ENCODE data around the gene DBI. TPM values are rescaled to one million over a fixed set of nuclear protein-coding genes. Genes with fewer than 3 reads are reported as not detected.

The DBI gene
- total and polyA plus RNA-seq, 2 of the 8 experiments (the other 6 are each of a cell fraction or from before 2014, with no cell fraction given) = 180 to 212 TPM

- no peak overlapping the region for H3K9ac ChIP-seq (replicated peaks in 1 of 4; ENCODE audit: extremely low read depth in 1 of 4, low read depth in 3 of 4, low read length in 3 of 4)
- H3K56ac ChIP-seq (replicated peaks; ENCODE audit: insufficient read length, low read depth, low read length) = no peak overlapping the region
- H3K14ac ChIP-seq (ENCODE audit: insufficient read length) = no peak overlapping the region
- H2BK5ac ChIP-seq (ENCODE audit: low read depth, low read length) = no peak overlapping the region
- no peak overlapping the region for H4K5ac ChIP-seq (ENCODE audit: insufficient read length, low read depth, low read length)
- H3K4me1 ChIP-seq (replicated peaks in 1 of 4; ENCODE audit: control insufficient read depth in 3 of 4, insufficient read depth in 4 of 4, low read length in 3 of 4) = no peaks in the 10 kb centered on the region
- FAIRE-seq (no peak), DNase-seq (ENCODE audit: low read depth in 1 of 2, low spot score in 2 of 2) (no peak)
- no peak overlapping the region for H3K18ac ChIP-seq (ENCODE audit: extremely low read depth, low read length)
- H3K79me2 ChIP-seq (ENCODE audit: control insufficient read depth in 1 of 2, insufficient read depth in 2 of 2, low read length in 2 of 2) = no peaks in the 10 kb centered on the region
- H3K9me3 ChIP-seq (ENCODE audit: insufficient read depth in 2 of 2, low read depth in 1 of 2, low read length in 1 of 2) = no peaks in the 10 kb centered on the region
- no peaks in the 10 kb centered on the region for H3K36me3 ChIP-seq (ENCODE audit: control insufficient read depth in 2 of 4, insufficient read depth in 4 of 4, low read length in 3 of 4)
- no peaks in the 10 kb centered on the region for H3K23me2 ChIP-seq (ENCODE audit: low read depth, low read length)
- no peak overlapping the region for H3K23ac ChIP-seq (ENCODE audit: insufficient read length)
- no peak overlapping the region for H2BK20ac ChIP-seq (ENCODE audit: low read length)
- POLR2A ChIA-PET (ENCODE audit: partially characterized antibody) = no interaction called here
- CTCF ChIA-PET (ENCODE audit: partially characterized antibody) = interaction anchor here (1.0 to 21.3 kb wide), 4 partner anchors 22 to 168 kb away, joined by 3 to 411 read pairs (median 3); no protein-coding TSS in a partner anchor
- no peak overlapping the region for H3K4me3 ChIP-seq (ENCODE audit: extremely low read depth in 1 of 4, insufficient read depth in 2 of 4, low read depth in 3 of 4, low read length in 4 of 4)
- no peak overlapping the region for H2BK12ac ChIP-seq (ENCODE audit: low read depth, low read length)
- 85% methylated on average over 2 of the region's 2 CpGs; no CpG with 5 or more reads in 1 of the 2 experiments for WGBS, 2 experiments (ENCODE audit: extremely low coverage in 1 of 2, insufficient coverage in 1 of 2, insufficient read length in 1 of 2, insufficient replicate concordance in 2 of 2, low coverage in 1 of 2, low lambda C conversion rate in 2 of 2, missing lambda C conversion rate in 1 of 2)
- no peak overlapping the region for H2AFZ ChIP-seq (ENCODE audit: low read length)
- no peak overlapping the region for H3K4ac ChIP-seq (replicated peaks; ENCODE audit: insufficient read length, low read depth, low read length)
- no peak overlapping the region for H3K4me2 ChIP-seq (ENCODE audit: insufficient read depth in 1 of 2, low read depth in 2 of 2, low read length in 2 of 2)
- H3K27ac ChIP-seq (ENCODE audit: low read depth, low read length) = no peak overlapping the region
- H2BK120ac ChIP-seq (replicated peaks; ENCODE audit: low read depth, low read length) = no peak overlapping the region
- H2AK5ac ChIP-seq (ENCODE audit: low read depth, low read length) = no peak overlapping the region
- H3K27me3 ChIP-seq (replicated peaks in 1 of 4; ENCODE audit: control insufficient read depth in 3 of 4, extremely low read depth in 1 of 4, insufficient read depth in 3 of 4, low read length in 3 of 4) = no peaks in the 10 kb centered on the region
- H4K91ac ChIP-seq (replicated peaks; ENCODE audit: insufficient read length, low read length) = no peak overlapping the region
- no peaks in the 10 kb centered on the region for H4K20me1 ChIP-seq (replicated peaks in 1 of 2; ENCODE audit: control insufficient read depth in 1 of 2, insufficient read depth in 2 of 2, low read length in 2 of 2)
- no peaks in the 10 kb centered on the region for H3K79me1 ChIP-seq (ENCODE audit: low read depth, low read length)
- H4K8ac ChIP-seq (ENCODE audit: extremely low read depth, insufficient read depth, low read length) = no peak overlapping the region; the same call in 1 of the 2 replicates
- H2BK15ac ChIP-seq (ENCODE audit: low read length) = no peak overlapping the region
- TF ChIP-seq TAF7 (optimal IDR thresholded peaks at IDR 0.05; ENCODE audit: borderline replicate concordance, low read depth, low read length) = no peak
- TF ChIP-seq CREB1 (IDR thresholded peaks at IDR 0.05) = no peak
- no peak for TF ChIP-seq HDAC6 (IDR thresholded peaks at IDR 0.05; ENCODE audit: low read depth, low read length)
- TF ChIP-seq KDM1A (IDR thresholded peaks at IDR 0.05; ENCODE audit: borderline replicate concordance, low read length) = no peak
- TF ChIP-seq USF2 (IDR thresholded peaks at IDR 0.05; ENCODE audit: low read length) = no peak
- no peak for TF ChIP-seq SRF (IDR thresholded peaks at IDR 0.05; ENCODE audit: low read depth, low read length)
- TF ChIP-seq GABPA (IDR thresholded peaks at IDR 0.05; ENCODE audit: borderline replicate concordance, insufficient read depth, low read length) = no peak
- TF ChIP-seq, protein P1, sequence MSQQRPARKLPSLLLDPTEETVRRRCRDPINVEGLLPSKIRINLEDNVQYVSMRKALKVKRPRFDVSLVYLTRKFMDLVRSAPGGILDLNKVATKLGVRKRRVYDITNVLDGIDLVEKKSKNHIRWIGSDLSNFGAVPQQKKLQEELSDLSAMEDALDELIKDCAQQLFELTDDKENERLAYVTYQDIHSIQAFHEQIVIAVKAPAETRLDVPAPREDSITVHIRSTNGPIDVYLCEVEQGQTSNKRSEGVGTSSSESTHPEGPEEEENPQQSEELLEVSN (IDR thresholded peaks at IDR 0.05) = no peak
- TF ChIP-seq CBX8 (IDR thresholded peaks at IDR 0.05; ENCODE audit: borderline replicate concordance, low read depth, low read length) = no peak
- no peak for TF ChIP-seq SIX5 (IDR thresholded peaks at IDR 0.05; ENCODE audit: low read depth, low read length)
- no peak for TF ChIP-seq BRCA1 (IDR thresholded peaks at IDR 0.05; ENCODE audit: low read depth, low read length)
- TF ChIP-seq FOSL1 (IDR thresholded peaks at IDR 0.05; ENCODE audit: insufficient read depth, low read depth, low read length) = no peak
- no peak for TF ChIP-seq GTF2F1 (IDR thresholded peaks at IDR 0.05; ENCODE audit: borderline replicate concordance, low read depth, low read length)
- TF ChIP-seq TAF1 (IDR thresholded peaks at IDR 0.05; ENCODE audit: low read depth, low read length) = no peak
Measured at GRCh38 chr2:119405151-119405550, 38.4 kb downstream of the DBI start.
